Nephron (organoid): ENCODE data around the gene GTPBP2.
"Not testable (repeated sequence)": the region's sequence is repeated elsewhere in the genome, so short reads cannot be mapped to it uniquely, and the experiment has no call there.

Source experiments
- H3K27ac Mint-ChIP-seq, 3 experiments: 2 replicates each; pipeline ENCODE4 v1.8.0; 2020; ENCODE audit warnings: mixed read lengths in 3 of 3, mild to moderate bottlenecking in 2 of 3, moderate library complexity in 1 of 3
- H3K27me3 Mint-ChIP-seq: 2 replicates; pipeline ENCODE4 v1.8.0; 2021; ENCODE audit warnings: low read depth, mild to moderate bottlenecking, moderate library complexity, mixed read lengths
- H3K36me3 Mint-ChIP-seq: 2 replicates; pipeline ENCODE4 v1.8.0; 2020; ENCODE audit warnings: low read depth, mixed read lengths
- H3K4me1 Mint-ChIP-seq: 2 replicates; pipeline ENCODE4 v1.8.0; 2020; ENCODE audit warnings: mixed read lengths
- H3K4me3 Mint-ChIP-seq, 3 experiments: 2 replicates each; pipeline ENCODE4 v1.8.0; 2020; ENCODE audit warnings: mild to moderate bottlenecking in 3 of 3, mixed read lengths in 3 of 3, moderate library complexity in 2 of 3
- H3K9me3 Mint-ChIP-seq: 2 replicates; pipeline ENCODE4 v1.8.0; 2020; ENCODE audit warnings: mixed read lengths
- TF ChIP-seq, protein P1 (sequence below), 3 experiments: fragments of 200-600 bp; sonication (generic); IDR thresholded peaks; one replicate each; pipeline ENCODE4 v1.5.0; 2021; ENCODE audit warnings: antibody characterized with exemption in 3 of 3; ENCODE audit not compliant: unreplicated experiment in 3 of 3

Gene GTPBP2

DNA sequence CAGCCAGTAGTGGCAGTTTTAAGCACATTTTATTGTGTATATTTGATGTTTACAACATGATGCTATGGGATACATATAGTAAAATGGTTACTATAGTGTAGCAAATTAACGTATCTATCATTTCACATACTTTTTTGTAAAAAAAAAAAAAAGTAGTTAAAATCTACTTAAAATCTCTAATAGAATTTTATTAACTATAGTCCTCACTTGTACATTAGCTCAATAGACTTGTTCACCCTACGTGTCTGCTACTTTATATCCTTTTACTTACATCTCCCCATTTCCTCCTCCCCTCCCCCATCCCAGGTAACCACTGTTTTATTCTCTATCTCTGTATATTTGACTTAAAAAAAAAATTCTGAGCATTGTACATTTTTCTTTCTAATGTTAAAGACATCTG lies 23.0 kb downstream of the GTPBP2 start:
- Mint-ChIP-seq H3K27ac (no peak overlapping the region), H3K9me3 (no peaks in the 10 kb centered on the region), H3K4me1 (no peaks in the 10 kb centered on the region), H3K27me3 (no peaks in the 10 kb centered on the region), H3K4me3 (no peak overlapping the region), H3K36me3 (peaks cover 34% of the 10 kb centered on the region)
- TF ChIP-seq, protein P1, sequence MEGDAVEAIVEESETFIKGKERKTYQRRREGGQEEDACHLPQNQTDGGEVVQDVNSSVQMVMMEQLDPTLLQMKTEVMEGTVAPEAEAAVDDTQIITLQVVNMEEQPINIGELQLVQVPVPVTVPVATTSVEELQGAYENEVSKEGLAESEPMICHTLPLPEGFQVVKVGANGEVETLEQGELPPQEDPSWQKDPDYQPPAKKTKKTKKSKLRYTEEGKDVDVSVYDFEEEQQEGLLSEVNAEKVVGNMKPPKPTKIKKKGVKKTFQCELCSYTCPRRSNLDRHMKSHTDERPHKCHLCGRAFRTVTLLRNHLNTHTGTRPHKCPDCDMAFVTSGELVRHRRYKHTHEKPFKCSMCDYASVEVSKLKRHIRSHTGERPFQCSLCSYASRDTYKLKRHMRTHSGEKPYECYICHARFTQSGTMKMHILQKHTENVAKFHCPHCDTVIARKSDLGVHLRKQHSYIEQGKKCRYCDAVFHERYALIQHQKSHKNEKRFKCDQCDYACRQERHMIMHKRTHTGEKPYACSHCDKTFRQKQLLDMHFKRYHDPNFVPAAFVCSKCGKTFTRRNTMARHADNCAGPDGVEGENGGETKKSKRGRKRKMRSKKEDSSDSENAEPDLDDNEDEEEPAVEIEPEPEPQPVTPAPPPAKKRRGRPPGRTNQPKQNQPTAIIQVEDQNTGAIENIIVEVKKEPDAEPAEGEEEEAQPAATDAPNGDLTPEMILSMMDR (IDR thresholded peaks at IDR 0.05; ENCODE audit: unreplicated experiment in 3 of 3) = no peak

DNA sequence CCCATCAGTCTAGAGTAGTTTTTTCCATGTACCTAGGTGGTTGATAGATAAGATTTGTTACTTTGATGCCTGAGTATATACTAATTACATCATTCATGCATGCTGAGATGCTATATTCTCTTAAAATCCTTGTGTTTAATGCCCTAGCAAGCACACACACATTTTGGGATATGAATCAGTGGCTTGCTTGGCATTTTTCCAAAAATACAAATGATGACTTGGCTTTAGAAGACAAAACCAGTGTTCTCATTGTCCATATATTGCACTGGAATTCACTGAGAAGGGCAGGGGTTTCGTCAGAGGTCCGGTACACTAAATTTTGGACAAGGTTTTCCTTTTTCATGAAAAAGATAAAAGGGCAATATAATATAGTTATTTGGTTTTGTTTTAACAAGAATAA lies 24.9 kb downstream of the GTPBP2 start:
- Mint-ChIP-seq H3K4me3 (no peak overlapping the region), H3K4me1 (no peaks in the 10 kb centered on the region), H3K27me3 (no peaks in the 10 kb centered on the region), H3K27ac (no peak overlapping the region), H3K9me3 (no peaks in the 10 kb centered on the region), H3K36me3 (peaks cover 41% of the 10 kb centered on the region)
- TF ChIP-seq, protein P1 (IDR thresholded peaks at IDR 0.05; ENCODE audit: unreplicated experiment in 3 of 3) = no peak

DNA sequence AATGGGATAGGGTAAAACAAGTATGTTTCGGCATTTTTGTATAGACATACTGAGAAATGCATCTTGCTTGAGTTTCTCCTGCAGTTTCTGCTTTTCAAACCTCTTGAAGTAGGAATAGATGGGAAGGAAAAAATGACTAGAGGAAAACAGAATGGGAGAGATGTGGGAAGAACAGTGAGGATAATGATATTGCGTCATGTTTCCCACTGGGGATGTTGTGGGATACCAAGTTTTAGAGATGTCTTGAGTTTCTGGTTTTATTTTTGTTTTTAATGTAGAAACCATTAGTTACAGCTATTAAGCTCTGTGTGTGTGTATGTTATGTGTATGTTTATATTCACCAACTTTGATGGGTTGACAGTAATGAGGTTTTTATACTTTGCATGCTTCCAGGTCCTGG lies 28.5 kb downstream of the GTPBP2 start:
- Mint-ChIP-seq H3K27me3 (no peaks in the 10 kb centered on the region), H3K27ac (no peak overlapping the region), H3K4me1 (no peaks in the 10 kb centered on the region), H3K4me3 (no peak overlapping the region), H3K9me3 (no peaks in the 10 kb centered on the region), H3K36me3 (peaks cover 47% of the 10 kb centered on the region)
- TF ChIP-seq, protein P1 (IDR thresholded peaks at IDR 0.05; ENCODE audit: unreplicated experiment in 3 of 3) = no peak

DNA sequence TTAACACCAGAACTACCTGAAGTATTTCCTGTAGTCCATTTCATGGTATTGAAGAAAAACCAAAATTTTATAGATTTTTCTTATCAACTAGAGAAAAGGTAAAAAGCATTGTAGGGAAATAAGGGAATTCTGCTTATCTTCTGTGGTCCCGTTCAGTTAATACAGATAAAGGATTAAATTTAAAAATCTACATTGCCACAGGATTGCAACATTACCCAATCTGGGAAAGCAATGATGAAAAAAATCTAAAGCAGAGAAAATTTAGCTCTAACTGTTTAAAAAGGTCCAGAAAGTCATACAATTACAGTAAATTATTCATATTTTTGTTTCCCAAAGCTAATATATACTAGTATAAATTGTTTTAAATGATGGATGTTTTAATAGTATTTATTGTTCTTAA lies 35.1 kb downstream of the GTPBP2 start:
- Mint-ChIP-seq H3K9me3 (no peaks in the 10 kb centered on the region), H3K27me3 (no peaks in the 10 kb centered on the region), H3K36me3 (peaks cover 34% of the 10 kb centered on the region), H3K4me1 (no peaks in the 10 kb centered on the region), H3K27ac (no peak overlapping the region), H3K4me3 (no peak overlapping the region)
- TF ChIP-seq, protein P1 (IDR thresholded peaks at IDR 0.05; ENCODE audit: unreplicated experiment in 3 of 3) = no peak

DNA sequence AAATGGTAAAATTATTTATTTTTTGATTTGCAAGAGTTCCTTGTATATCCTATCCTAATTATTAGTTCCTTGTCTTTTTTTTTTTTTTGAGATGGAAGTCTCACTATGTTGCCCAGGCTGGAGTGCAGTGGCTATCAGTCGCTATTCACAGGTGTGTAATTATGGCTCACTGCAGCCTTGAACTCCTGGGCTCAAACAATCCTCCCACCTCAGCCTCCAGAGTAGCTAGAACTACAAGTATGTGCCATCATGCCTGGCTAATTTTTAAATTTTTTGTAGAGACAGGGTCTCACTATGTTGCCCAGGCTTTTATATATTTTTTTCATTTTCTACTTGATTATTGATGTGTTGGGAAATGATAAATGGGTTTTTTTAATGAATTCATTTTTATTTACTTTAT lies 39.5 kb downstream of the GTPBP2 start:
- not testable (repeated sequence) for H3K4me1 Mint-ChIP-seq, H3K4me3 Mint-ChIP-seq, H3K9me3 Mint-ChIP-seq, H3K27ac Mint-ChIP-seq, H3K27me3 Mint-ChIP-seq
- H3K36me3 Mint-ChIP-seq = peaks cover 45% of the 10 kb centered on the region

DNA sequence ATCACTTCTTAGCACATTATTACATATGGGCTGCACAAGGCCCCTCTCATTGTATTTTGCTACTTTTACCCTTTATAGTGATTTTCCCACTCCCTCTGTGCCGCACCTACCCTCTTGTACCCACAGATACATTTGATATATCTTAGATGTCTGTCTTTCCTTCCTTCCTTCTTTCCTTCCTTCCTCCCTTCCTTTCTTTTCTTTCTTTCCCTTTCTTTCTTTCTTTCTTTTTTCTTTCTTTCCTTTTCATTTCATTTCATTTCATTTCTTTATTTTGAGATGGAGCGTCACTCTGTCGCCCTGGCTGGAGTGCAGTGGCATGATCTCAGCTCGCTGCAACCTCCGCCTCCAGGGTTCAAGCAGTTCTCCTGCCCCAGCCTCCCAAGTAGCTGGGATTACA lies 40.9 kb downstream of the GTPBP2 start:
- H3K9me3 Mint-ChIP-seq = no peaks in the 10 kb centered on the region
- H3K4me3 Mint-ChIP-seq = no peak overlapping the region
- H3K36me3 Mint-ChIP-seq = peaks cover 58% of the 10 kb centered on the region
- no peaks in the 10 kb centered on the region for H3K27me3 Mint-ChIP-seq
- no peaks in the 10 kb centered on the region for H3K4me1 Mint-ChIP-seq
- no peak overlapping the region for H3K27ac Mint-ChIP-seq
- TF ChIP-seq, protein P1 (IDR thresholded peaks at IDR 0.05; ENCODE audit: unreplicated experiment in 3 of 3) = no peak
